HAP-1 (cell line): ENCODE measurements around the gene TMED8.
A peak's percentile ranks its signal among the peaks of the same experiment; 100 is the strongest.

Experiments used
- DNase-seq, 2 experiments: peaks; one replicate each; pipeline ENCODE4 v3.0.0-alpha.2; 2016 to 2020; ENCODE audit warnings: low spot score in 2 of 2
- H3K27me3 ChIP-seq: fragments of 250-450 bp; sonication (Bioruptor Pico); 2 replicates; pipeline ENCODE4 v1.5.1; 2020; ENCODE audit warnings: low read depth, mild to moderate bottlenecking, moderate library complexity
- H3K36me3 ChIP-seq: fragments of 250-450 bp; sonication (Bioruptor Pico); replicated peaks from 2 replicates; pipeline ENCODE4 v1.5.1; 2020; ENCODE audit warnings: mild to moderate bottlenecking
- H3K4me1 ChIP-seq: fragments of 250-450 bp; sonication (Bioruptor Pico); 2 replicates; pipeline ENCODE4 v1.5.1; 2020; ENCODE audit warnings: mild to moderate bottlenecking
- H3K4me3 ChIP-seq: fragments of 250-450 bp; sonication (Bioruptor Pico); 2 replicates; pipeline ENCODE4 v1.5.1; 2020; ENCODE audit warnings: mild to moderate bottlenecking, moderate library complexity
- H3K9me3 ChIP-seq: fragments of 250-450 bp; sonication (Bioruptor Pico); 2 replicates; pipeline ENCODE4 v1.5.1; 2020; ENCODE audit warnings: mild to moderate bottlenecking, moderate library complexity
- in situ Hi-C: fragments of 300-500 bp; cut with MboI; formaldehyde crosslinking; loops from 3 replicates; pipeline ENCODE4 v1.14.3; 2020; ENCODE audit warnings: low sequenced_read_pairs, inconsistent platforms, mixed read lengths

Gene TMED8

DNA sequence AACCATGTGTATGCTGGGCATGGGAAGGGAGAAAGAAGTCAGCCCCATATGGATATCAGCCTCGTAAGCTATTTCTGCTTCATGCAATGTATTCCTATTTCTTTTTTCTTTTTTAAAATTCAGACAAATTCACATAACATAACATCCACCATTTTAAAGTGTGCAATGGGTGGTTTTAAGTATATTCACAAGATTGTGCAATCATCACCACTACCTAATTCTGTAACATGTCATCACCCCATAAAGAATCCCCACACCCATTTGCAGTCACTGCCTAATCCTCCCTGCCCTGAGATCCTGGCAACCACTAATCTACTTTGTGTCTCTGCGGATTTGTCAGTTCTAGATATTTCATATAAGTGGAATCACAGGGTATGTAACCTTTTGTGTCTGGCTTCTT is 65.7 kb downstream of the TMED8 start:
- in situ Hi-C loops = loop anchor here (10.0 kb wide), 1 partner anchor 166 kb away; the partner anchor contains the start of gene ZDHHC22

DNA sequence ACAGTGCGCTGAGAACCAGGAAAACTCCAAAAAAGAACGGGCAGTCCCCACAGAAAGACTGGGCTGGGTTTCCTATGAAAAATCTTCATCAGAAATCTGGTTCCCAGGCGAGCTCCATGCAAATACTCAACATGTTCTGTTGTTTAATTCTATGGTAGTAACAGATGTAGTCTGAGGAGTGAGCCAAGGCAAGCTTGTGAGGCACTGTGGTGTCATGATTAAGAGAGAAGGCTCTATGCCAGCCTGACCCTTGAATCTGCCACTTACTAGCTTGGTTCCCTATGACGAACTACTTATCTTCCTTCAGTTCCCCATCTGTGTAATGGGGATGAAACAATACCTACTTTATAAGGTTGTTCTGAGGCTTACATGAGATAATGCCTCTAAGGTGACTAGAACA is 66.9 kb downstream of the TMED8 start:
- Histone ChIP-seq H3K36me3 (peaks cover 5% of the 10 kb centered on the region), H3K27me3 (no peaks in the 10 kb centered on the region), H3K4me3 (no peak overlapping the region), H3K4me1 (peaks cover 15% of the 10 kb centered on the region), H3K9me3 (no peaks in the 10 kb centered on the region)
- DNase-seq = no peak
- in situ Hi-C loops = loop anchor here (10.0 kb wide), 1 partner anchor 165 kb away; the partner anchor contains the start of gene ZDHHC22

More for the DNA sequence above, 65.7 kb downstream of the TMED8 start:
- peaks cover 15% of the 10 kb centered on the region for H3K4me1 ChIP-seq
- DNase-seq = no peak
- peaks cover 5% of the 10 kb centered on the region for H3K36me3 ChIP-seq
- H3K27me3 ChIP-seq = no peaks in the 10 kb centered on the region
- H3K9me3 ChIP-seq = no peaks in the 10 kb centered on the region
- H3K4me3 ChIP-seq = no peak overlapping the region

DNA sequence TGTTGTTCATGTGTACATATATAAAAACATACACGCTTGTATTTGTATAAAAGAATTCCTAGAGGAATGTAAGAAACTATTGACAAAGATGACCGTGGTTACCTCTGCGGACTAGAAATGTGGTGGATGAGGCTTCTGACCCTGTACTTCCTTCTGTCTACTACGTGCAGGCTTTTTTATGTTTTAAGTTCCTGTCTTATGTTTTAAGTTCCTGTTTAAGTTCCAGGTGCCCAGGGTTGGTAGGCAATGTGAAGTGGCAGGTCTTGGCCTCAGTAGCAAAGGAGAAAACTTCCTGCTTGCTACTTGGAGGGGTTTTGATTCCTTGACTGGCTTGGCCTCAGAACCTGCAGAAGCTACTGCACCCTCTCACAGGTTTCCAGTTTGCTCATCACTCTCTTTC is 67.8 kb downstream of the TMED8 start:
- in situ Hi-C loops = no loop called here

DNA sequence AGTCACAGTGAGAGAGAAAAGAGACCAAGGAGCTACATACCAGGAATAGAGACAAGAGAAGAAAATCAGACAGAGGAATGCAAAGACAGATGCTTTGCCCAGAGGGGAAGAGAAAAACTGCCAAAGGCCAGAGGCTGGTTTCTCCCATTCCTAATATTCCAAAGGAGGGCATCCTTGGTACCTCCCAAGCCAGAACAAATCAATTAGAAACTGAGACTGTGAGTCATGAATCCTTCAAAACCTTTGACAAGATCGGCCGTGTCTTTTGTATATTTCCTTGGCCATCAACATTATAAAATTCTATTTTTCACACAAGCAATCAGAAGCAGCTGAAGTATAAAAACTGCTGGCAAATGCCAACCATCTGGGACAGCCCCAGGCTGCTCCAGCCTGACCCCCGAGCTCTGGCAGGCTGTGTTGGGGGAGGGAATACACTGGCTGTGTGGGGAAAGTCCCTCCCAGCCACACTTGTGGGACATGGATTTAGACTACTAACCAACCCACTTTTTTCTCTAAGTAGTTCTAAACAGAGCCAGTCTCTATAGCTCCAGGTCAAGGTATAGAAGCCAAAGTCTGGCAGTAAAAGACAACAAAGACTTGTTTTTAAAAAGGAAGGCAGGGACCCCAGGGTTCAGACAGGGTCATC is 69.9 kb downstream of the TMED8 start:
- Histone ChIP-seq H3K4me1 (peaks cover 11% of the 10 kb centered on the region), H3K9me3 (no peaks in the 10 kb centered on the region), H3K36me3 (peaks cover 5% of the 10 kb centered on the region), H3K27me3 (no peaks in the 10 kb centered on the region), H3K4me3 (no peak overlapping the region)
- in situ Hi-C loops = no loop called here
- DNase-seq = no peak

More for the DNA sequence above, 67.8 kb downstream of the TMED8 start:
- Histone ChIP-seq H3K36me3 (peaks cover 5% of the 10 kb centered on the region), H3K4me3 (no peak overlapping the region), H3K9me3 (no peaks in the 10 kb centered on the region), H3K4me1 (peaks cover 17% of the 10 kb centered on the region), H3K27me3 (no peaks in the 10 kb centered on the region)
- no peak for DNase-seq

DNA sequence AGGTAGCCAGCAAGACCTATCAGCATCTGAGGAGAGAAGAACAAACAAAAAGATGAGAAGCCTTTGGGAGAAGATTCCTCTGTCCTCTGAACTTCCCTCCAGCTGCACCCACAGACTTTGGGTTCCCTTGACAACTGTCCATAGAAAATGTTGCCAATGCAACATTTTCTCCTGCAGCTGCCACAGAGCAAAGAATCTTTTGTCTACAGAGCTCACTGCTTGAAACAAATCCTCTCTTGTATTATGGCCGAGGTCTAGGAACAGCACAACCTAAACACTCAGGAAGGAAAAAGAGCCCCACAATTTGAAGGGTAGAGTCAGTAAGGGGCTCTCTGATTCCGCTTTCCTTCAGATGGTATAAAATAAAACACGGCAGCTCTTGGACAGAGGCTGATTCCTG is 70.5 kb downstream of the TMED8 start:
- peaks cover 11% of the 10 kb centered on the region for H3K4me1 ChIP-seq
- no peaks in the 10 kb centered on the region for H3K9me3 ChIP-seq
- in situ Hi-C loops = no loop called here
- no peaks in the 10 kb centered on the region for H3K27me3 ChIP-seq
- H3K4me3 ChIP-seq = no peak overlapping the region
- H3K36me3 ChIP-seq = peaks cover 5% of the 10 kb centered on the region
- DNase-seq = no peak

DNA sequence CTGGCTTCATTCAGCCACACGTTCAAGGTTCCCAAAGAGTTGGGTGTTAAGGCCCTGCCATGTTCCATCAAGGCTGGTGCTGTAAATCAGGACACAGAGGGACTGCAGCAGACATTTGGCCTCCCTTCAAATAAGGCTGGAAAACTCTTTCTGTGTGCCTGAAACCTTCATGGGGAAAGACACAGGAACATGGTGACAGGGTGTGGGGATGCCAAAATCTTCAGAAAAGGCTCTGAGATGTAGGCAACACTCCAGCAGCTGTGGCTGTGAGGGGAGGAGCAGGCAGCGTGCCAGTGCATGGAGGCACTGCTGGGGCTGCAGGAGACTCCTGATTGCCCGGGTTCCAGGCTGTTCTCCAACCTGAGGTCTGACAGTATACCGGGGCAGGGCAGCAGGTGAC is 71.2 kb downstream of the TMED8 start:
- peaks cover 5% of the 10 kb centered on the region for H3K36me3 ChIP-seq
- H3K4me3 ChIP-seq = no peak overlapping the region
- in situ Hi-C loops = no loop called here
- no peak for DNase-seq
- H3K9me3 ChIP-seq = no peaks in the 10 kb centered on the region
- no peaks in the 10 kb centered on the region for H3K27me3 ChIP-seq
- peaks cover 11% of the 10 kb centered on the region for H3K4me1 ChIP-seq

DNA sequence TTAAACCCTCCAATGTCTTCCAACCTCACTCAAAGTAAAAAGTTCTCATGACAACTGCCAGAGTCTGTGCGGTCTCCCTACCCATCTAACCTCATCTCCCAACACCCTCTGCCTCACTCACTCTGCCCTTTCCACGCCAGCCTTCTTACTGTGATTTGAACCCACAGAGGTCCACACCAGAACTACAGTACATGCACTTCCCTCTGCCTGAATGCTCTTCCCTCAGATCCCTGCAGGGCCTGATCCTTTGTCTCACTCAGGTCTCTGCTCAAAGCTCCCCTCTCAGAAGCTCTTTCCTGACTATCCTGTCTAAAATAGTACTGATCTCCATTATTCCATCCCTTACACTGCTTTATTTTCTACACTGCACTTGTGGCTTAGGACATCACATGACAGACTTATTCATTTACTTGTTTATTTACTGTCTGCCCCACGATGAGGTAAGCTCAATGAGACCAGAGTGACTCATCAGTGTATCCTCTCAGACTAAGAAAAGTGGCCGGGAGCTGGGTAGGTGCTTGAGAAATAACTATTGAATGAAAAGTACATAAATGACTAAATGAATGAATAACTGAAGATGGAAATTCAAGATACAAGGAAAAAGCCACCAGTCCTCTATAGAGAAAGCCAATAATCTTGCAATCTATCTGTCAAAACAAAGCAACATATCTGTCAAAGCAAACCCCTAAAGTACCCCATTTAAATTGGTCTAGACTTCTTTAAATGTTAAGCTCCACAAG is 73.3 kb downstream of the TMED8 start:
- peaks cover under 1% of the 10 kb centered on the region; the same call in 1 of the 2 replicates for H3K36me3 ChIP-seq
- no peaks in the 10 kb centered on the region for H3K9me3 ChIP-seq
- no peak overlapping the region for H3K4me3 ChIP-seq
- DNase-seq = peak; percentile 53 to 75
- no peaks in the 10 kb centered on the region for H3K27me3 ChIP-seq
- H3K4me1 ChIP-seq = peaks cover 11% of the 10 kb centered on the region
- in situ Hi-C loops = no loop called here

DNA sequence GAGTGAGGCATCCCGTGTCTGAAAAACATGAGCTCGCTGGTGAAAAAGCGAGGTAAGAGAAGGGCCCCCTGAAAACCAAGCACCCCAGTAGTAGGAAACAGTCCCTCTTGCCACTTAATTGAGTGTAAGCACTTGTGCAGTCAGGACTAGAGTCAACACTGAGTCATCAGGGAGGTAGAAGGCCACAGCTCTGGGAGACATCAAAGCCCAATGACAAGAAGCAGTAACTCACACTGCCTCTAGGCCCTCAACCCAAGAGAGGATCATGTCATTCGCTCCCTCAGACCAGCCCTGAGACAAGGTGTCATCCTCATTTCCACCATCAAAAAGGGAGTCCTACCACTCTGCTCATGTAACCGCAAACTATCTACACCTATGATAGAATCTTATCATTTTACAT is 74.0 kb downstream of the TMED8 start:
- Histone ChIP-seq H3K27me3 (no peaks in the 10 kb centered on the region), H3K36me3 (no peaks in the 10 kb centered on the region), H3K9me3 (no peaks in the 10 kb centered on the region), H3K4me3 (no peak overlapping the region), H3K4me1 (peaks cover 11% of the 10 kb centered on the region)
- in situ Hi-C loops = no loop called here
- DNase-seq = no peak

DNA sequence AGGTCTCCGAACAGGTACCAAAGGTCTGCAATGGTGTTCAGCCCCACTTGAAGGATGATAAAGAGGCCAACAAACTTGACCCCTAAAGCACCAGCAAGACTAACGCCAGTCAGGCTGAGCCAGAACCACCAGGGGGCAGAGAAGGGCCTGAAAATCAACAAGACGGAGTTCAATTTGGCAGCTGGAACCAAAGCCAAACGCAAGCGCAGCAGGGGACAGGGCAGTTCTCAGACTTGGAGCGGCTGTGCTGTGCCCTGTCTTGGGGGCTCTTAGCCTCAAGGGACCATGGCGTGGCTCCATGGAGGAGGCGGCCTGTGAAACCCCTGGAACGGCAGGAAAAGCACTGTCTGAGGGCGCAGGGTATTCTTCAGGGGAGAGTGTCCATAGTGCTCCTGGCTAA is 75.8 kb downstream of the TMED8 start:
- Histone ChIP-seq H3K4me3 (no peak overlapping the region), H3K4me1 (peaks cover 11% of the 10 kb centered on the region), H3K27me3 (no peaks in the 10 kb centered on the region), H3K9me3 (no peaks in the 10 kb centered on the region), H3K36me3 (no peaks in the 10 kb centered on the region)
- in situ Hi-C loops = no loop called here
- peak; percentile 50 to 83 for DNase-seq

DNA sequence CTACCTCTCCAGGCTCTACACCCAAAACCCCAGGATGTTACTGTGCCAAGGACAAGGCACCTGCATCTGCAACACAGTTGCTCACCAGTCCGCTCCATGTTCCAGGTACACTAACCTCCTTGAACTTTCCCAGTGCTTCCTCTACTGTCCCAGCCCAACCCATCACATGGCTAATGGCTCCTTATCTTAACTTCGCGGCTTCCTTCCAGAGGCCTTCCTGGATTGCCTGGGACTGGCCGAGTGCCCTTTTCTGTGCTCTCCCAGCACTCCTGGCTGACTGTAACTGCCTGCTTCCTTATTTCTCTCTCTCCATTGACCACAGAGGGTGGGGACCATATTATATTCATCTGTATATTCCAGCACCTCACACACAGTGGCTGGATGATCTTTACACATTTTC is 77.1 kb downstream of the TMED8 start:
- H3K4me3 ChIP-seq = no peak overlapping the region
- H3K27me3 ChIP-seq = no peaks in the 10 kb centered on the region
- H3K9me3 ChIP-seq = no peaks in the 10 kb centered on the region
- peaks cover 11% of the 10 kb centered on the region for H3K4me1 ChIP-seq
- DNase-seq = no peak
- H3K36me3 ChIP-seq = no peaks in the 10 kb centered on the region; the same call in 1 of the 2 replicates
- in situ Hi-C loops = no loop called here

DNA sequence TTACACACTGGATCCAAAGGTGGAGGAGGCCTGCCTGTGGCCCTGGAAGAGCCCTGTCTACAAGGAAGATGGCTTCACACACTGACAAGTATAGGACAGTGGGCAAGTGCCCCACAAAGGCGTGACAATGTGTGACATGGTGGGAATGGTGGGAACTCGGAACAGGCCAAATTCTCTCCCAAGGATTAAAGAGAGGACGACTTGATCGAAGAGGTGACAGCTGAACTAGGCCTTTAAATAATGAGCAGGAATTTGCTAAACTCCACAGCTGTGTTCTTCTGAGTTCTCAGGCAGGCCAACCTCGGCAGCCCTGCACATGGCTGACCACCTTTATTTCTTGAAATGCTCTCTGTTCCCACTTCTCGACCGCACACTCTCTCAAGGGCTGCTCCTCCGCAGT is 80.0 kb downstream of the TMED8 start:
- in situ Hi-C loops = no loop called here
- no peak for DNase-seq
- H3K4me3 ChIP-seq = no peak overlapping the region
- H3K36me3 ChIP-seq = no peaks in the 10 kb centered on the region; the same call in 1 of the 2 replicates
- H3K27me3 ChIP-seq = no peaks in the 10 kb centered on the region
- H3K9me3 ChIP-seq = no peaks in the 10 kb centered on the region
- H3K4me1 ChIP-seq = no peaks in the 10 kb centered on the region

DNA sequence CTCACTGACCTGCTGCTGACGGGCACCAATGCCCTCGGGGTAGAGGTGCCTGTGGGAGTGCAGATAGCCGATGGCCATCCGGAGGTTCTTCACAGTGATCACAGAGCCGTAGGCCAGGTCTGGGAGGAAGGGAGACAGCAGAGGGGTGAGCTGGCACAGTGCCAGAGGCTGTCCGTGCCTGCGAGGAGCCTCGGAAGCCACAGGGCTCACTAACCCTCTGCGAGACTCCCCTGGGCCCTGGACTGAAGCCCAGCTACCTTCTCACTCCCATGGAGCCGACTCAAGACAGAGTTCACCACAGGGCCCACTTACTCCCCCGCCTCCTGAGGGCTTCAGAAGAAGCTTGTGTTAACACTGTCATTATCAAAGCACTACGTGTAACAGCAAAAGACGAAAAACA is 80.7 kb downstream of the TMED8 start:
- H3K9me3 ChIP-seq = no peaks in the 10 kb centered on the region
- no peaks in the 10 kb centered on the region for H3K27me3 ChIP-seq
- no peak overlapping the region for H3K4me3 ChIP-seq
- in situ Hi-C loops = no loop called here
- DNase-seq = no peak
- H3K4me1 ChIP-seq = no peaks in the 10 kb centered on the region
- H3K36me3 ChIP-seq = no peaks in the 10 kb centered on the region; the same call in 1 of the 2 replicates

DNA sequence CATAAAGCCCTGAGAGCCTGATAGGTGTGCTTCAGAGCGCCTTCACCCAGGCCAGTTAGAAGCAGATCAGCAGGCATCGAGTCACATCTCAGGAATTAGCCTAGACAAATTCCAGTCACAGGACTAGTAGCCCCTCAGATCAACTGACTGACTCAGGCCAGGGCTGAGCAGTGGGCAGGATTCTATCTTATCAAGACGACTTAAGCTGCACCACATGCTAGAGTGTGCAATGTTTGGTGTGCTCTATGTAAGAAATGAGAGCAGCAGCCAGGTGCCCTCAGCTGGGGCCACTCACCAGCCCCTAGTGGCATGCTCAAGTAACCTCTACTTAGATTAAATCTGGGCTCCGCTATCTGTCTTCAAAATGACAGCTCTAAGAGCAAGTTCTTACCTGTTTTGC is 86.2 kb downstream of the TMED8 start:
- Histone ChIP-seq H3K4me3 (no peak overlapping the region), H3K4me1 (no peaks in the 10 kb centered on the region), H3K9me3 (no peaks in the 10 kb centered on the region), H3K36me3 (no peaks in the 10 kb centered on the region; the same call in 1 of the 2 replicates), H3K27me3 (no peaks in the 10 kb centered on the region)
- no peak for DNase-seq
- in situ Hi-C loops = no loop called here

DNA sequence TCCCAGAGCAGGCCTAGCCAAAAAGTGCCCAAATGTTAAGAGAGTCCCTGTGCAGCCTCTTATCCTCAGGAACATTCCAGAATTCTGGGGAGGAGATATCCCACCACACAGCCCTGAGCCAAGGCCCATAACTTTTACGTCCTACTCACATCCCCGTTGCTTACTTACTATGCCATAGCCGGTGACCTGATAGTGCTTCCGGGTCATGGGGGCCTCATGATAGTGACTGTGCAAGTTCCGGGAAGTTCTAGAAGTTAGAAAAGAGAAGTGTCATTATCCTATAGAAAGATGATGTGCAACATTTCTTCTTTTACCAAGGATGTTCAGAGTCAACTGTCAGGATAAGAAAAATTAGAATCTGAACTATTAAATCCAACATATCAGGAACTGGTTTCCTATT is 90.3 kb downstream of the TMED8 start:
- no peaks in the 10 kb centered on the region for H3K4me1 ChIP-seq
- no peak overlapping the region for H3K4me3 ChIP-seq
- H3K36me3 ChIP-seq = peaks cover 18% of the 10 kb centered on the region
- in situ Hi-C loops = no loop called here
- H3K27me3 ChIP-seq = no peaks in the 10 kb centered on the region
- no peaks in the 10 kb centered on the region for H3K9me3 ChIP-seq
- DNase-seq = no peak
